Measurements from ENCODE around the gene OR4C13.
"Not testable (repeated sequence)": the region's sequence is repeated elsewhere in the genome, so short reads cannot be mapped to it uniquely, and the experiment has no call there.

- not testable (repeated sequence) for TF ChIP-seq CTCF, EP300, POLR2AphosphoS5, POLR2A (IDR thresholded peaks at IDR 0.05)
Observed at GRCh38 chr11:49973439-49973838, 21.2 kb downstream of the OR4C13 start.

All from upper lobe of left lung (tissue), 4 donors.